ENCODE measurements around the gene GSTCD.

DNA sequence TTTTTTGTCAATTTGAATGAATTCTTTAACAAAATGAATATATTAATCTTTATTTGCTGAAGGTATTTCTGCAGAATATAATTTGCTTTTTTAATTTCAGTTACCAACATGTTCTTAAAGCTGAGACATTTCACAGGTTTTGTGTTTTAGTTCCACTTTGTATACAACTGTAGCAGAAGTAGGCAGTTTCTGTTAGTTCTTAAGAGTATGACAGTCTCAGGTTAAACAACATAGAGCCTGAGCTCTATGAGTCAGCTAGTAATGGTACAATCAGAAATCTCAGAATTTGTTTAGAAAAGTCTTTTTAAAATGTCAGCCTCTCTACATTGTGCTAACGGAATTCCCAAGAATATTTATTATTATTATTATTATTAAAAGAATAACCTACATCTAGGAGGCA, 50.4 kb downstream of the GSTCD start:
- TF ChIP-seq, protein P1, sequence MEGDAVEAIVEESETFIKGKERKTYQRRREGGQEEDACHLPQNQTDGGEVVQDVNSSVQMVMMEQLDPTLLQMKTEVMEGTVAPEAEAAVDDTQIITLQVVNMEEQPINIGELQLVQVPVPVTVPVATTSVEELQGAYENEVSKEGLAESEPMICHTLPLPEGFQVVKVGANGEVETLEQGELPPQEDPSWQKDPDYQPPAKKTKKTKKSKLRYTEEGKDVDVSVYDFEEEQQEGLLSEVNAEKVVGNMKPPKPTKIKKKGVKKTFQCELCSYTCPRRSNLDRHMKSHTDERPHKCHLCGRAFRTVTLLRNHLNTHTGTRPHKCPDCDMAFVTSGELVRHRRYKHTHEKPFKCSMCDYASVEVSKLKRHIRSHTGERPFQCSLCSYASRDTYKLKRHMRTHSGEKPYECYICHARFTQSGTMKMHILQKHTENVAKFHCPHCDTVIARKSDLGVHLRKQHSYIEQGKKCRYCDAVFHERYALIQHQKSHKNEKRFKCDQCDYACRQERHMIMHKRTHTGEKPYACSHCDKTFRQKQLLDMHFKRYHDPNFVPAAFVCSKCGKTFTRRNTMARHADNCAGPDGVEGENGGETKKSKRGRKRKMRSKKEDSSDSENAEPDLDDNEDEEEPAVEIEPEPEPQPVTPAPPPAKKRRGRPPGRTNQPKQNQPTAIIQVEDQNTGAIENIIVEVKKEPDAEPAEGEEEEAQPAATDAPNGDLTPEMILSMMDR (IDR thresholded peaks at IDR 0.05 in 8 of 11, conservative IDR thresholded peaks at IDR 0.05 in 3 of 11), result no peak
- TF ChIP-seq POLR2A (IDR thresholded peaks at IDR 0.05) (no peak), POLR2AphosphoS5 (IDR thresholded peaks at IDR 0.05) (no peak)
